ENCODE data around the gene COL25A1.

COL25A1 gene

DNA sequence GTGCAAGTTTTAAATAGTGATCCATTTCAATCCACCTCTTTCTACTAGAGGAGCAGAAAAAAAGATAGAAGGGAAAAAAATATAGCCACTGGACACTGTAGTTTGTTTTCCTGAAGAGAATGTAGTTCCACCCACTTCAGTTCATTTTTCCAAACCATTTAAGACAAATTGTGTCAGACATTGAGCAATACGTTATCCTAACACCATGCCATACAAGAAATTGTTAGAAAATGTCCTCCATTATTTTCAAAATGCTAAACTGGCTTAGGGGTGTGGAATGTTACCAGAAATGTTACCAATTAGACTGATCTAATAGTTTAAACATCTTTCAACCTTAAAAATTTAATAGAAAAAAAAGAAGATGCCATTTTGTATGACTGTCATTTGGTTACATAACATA lies 491.0 kb downstream of the COL25A1 start:
- no peak for DNase-seq (ENCODE audit: low spot score)

DNA sequence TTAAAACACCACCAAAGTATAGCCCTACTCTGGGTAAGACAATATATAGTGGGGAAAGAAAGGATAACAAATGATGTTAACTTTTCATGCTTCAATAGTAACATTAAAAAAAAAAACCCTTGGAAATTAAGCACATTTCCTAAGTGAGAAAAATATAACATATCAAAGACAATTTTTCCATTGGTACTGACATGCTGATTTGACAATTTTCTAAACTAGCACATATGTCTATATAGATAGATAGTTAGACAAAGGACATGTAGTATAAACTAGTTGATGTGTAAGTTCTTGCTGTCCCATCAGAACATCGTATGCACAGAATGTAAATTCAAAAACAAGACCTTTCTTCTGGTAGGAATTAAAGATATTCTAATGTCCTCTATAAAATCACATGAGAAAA lies 492.4 kb downstream of the COL25A1 start:
- no peak for DNase-seq (ENCODE audit: low spot score)

DNA sequence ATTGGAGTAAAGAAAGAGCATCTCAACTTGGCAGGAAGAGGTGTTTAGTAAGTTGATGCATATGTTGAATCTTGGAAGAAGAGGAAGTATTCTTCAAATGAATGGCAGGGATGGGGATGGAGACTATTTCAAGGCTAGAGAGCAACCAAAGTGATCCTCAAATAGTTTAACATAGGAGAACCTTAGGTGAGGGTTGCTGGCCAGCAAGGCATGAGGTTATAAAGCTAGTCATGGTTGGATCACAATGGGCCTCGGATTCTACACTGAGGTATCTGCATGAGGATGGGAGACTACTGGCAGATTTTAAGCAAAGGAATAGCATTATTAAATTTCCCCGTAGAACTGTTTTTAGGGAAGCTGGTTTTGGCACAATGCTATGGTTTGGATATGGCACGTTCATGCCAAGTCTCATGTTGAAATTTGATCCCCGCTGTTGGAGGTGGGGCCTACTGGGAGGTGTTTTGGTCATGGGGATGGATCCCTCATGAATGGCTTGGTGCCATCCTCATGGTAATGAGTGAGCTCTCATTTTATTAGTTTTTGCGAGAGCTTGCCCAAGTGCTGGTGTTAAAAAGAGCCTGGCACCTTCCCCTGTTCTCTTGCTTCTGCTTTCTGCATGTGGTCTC lies 497.7 kb downstream of the COL25A1 start:
- DNase-seq (ENCODE audit: low spot score), result no peak

DNA sequence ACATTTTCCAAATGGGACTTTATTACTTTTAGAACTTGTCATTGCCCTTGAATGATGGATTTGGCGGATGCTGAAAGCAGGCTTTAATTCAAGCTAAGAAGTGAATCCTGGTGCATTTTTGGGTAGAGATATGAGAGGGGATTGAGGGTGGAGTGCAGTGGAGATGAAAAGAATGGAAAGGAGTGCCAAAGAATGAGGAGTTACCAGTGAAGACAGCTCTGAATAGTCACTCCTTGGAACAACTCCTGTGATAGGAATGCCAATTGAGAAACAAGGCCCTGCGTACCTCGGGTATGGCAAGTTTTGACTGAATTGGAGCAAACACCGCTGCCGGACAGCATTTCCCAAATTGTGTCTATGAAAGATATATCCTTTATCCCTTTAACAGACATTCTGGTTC lies 503.2 kb downstream of the COL25A1 start:
- no peak for DNase-seq (ENCODE audit: low spot score)

DNA sequence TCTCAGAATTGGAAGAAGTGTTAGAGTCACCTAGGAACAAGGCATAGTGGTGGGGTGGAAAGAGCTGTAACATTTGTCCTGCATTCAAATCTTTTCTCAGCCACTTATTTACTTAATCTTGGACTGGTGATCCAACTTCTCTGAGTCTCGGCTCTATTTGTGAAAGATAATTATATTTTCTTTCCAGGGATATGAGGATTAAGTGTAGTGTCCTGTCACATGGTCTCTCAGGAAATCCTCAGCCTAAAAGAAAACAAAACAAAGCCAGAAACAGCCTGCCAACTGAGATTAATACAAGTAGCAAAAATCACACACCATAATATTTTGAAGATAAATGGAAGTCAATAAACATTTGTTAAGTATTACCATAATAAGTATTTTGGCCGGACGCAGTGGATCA lies 506.3 kb downstream of the COL25A1 start:
- DNase-seq (ENCODE audit: low spot score), result no peak

DNA sequence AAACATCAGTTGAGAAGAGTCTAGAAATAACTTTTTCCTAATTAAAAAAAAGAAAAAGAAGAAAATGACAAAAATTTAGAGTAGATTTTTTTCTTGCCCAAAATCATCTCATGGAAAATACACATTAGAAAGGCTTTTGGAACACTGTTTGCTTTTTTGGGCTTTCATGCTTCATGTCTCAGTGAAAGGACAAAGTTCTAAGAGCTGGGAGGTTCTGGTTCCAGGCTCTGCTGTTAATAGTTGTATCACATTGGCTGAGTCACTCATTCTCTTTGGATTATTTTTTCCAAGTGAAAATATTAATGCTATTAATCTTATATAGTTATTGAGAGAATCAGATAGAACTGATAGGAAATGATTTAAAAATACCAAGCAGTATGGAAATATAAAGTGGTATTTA lies 506.7 kb downstream of the COL25A1 start:
- no peak for DNase-seq (ENCODE audit: low spot score)

DNA sequence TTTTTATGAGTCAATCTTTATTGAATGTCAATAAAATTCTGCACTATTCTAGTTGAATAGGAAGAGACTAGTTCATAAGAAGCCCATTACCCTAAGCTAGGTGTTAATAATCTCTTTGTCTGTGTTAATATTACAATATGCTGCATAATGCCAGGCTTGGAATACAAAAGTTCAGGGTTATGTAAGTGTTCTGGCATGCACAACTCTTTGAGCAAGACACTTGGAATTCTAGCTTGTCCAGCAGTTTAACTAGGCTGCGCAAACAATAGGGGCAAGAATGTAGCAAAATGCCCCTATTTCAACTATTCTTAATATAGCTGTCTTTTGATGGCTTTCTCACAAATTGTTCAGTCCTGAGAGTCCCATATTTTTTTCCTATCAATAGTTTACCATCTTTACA lies 508.3 kb downstream of the COL25A1 start:
- no peak for DNase-seq (ENCODE audit: low spot score)

DNA sequence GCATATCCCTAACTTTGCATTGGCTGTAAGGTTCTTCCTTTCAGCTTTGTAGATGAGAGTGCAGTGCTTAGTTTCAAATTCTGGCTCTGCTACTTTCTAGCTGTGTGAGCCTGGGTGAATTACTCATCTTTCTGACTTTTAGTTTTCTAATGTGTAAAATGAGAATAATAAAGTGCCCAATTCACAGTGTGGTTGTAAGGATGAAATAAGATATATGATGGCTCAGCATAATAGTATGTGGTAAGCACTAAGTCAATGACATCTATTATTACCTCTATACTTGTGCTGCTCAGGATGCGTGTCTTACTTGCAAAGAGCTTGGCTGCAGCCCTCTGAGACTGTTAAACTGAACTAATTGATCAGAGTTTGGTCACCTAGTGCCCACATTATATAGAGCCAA lies 509.0 kb downstream of the COL25A1 start:
- no peak for DNase-seq (ENCODE audit: low spot score)

DNA sequence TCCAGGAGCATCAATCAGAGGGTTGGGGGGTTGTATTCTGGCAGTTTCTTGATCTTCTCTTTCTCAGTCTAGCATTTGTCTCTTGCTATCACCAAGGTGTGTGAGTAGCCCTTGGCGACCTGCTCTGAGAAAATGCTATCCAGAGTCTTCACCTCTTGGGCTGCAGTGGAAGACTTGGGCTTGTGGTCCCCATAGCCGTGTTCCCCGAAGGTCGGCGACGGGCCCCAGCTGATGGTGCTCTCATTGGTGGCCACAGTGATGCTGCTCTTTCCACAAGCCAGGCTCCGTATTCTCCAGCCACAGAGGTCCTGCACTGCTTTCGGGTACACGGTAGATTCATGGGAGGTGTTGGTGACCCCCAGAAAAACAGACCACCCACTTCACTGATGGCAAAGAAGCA lies 513.7 kb downstream of the COL25A1 start:
- no peak for DNase-seq (ENCODE audit: low spot score)

DNA sequence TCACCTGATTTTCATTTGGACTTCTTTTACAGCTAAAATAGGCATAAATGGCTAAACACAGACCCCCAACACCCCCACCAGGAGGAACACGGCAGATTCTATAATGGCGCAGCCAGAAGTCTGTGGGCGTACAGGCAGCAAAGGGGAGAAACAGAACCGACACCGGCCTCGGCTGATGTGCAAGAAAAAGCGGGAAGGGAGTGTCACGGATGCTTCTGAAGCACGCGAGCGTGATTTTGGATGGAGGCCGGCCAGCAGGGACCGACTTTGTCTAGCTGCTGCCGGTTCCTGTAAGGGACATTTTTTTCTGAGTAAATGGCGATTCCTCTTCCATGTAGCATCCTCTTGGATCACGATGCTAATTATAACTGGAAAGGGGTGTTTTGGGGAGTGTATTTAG lies 514.7 kb downstream of the COL25A1 start:
- no peak for DNase-seq (ENCODE audit: low spot score)

DNA sequence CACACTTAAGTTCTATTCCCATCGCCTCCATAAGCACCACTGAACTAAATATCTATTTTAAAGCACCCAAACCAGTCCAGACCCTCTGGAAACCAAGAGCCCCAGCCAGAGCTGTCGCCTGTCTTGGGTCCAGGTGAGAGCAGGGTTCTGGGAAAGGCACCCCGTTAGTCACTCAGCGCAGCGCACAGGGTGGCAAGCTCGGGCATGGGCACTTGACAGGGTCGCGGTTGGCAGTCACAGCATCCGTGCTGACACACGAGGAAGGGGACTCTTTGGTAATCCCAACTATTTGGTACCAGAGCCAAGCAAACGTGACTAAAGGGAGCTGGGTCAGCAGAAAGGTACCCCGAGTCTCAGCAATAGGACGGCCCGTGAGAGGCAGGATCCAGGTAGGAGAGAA lies 515.4 kb downstream of the COL25A1 start:
- DNase-seq (ENCODE audit: low spot score), result no peak

DNA sequence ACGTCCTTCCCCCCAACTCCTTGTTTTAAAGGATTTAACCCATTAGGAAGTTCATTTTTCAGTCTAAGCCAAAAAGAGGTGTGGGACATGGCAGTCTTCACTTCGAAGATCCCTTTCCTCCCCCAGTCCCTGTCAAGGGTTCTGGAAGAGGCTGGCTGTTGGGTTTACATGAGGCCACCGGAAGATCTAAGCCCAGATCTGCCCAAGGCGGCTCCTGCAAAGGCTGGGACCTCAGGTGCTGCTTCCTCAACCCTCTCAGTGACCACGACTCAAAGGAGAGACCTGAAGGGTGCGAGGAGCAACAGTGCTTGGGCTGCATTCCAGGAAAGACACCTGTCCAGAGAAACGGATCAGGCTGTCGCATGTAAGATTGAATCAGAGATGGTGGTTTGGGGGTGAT lies 516.1 kb downstream of the COL25A1 start:
- DNase-seq (ENCODE audit: low spot score), result no peak

DNA sequence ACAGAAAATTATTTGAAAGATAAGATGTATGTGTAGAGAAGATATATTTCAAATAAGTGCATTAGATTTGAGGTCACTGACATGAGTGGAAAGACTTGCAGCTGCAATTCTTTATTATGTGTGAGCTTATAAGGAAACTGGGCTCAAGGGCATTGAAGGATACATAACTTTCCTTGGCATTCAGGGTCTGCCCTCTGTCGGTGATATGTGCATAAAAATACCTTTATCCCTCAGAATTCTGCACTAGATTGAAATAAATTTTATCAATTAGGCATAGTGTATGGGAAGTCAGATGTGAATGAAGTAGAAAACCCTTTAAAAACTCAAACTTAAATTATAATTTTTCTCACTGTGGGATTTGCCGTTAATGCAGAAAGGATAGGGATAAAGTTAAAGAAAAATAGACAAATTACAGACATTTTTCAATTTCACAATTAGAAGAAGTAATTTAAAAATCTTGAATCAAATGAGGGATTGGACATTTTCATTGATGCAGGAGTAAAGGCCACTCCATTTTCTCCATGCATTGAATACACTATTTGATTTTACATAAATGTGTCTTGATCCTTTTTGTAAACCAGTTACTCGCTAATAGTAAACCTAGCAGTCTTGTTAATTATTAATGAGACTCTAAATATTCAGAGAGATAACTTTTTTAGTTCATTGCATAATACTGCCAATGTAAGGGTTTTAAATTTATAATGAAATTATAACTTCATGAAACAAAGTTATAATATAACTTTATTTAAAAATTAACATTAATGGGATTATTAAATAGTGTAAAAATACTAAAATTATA lies 518.6 kb downstream of the COL25A1 start:
- DNase-seq (ENCODE audit: low spot score), result no peak

DNA sequence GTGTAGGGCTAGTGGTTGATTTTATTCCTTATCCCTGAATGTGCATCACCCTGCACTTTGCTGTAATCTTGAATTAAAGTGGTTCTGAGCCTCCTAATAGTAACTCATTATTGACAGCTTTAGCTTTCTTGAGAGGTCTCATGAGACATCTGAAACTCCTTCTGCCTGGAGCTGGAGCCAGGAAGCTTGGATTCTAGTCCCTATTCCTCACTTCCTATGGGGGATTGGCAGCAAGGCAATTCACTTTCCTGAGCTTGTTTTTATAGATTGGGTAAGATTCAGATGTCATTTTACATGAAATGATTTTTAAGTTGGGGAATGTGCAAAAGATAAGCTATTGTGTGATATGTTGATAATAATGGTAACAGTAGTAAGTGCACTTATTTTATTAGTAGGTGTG lies 522.5 kb downstream of the COL25A1 start:
- no peak for DNase-seq (ENCODE audit: low spot score)

DNA sequence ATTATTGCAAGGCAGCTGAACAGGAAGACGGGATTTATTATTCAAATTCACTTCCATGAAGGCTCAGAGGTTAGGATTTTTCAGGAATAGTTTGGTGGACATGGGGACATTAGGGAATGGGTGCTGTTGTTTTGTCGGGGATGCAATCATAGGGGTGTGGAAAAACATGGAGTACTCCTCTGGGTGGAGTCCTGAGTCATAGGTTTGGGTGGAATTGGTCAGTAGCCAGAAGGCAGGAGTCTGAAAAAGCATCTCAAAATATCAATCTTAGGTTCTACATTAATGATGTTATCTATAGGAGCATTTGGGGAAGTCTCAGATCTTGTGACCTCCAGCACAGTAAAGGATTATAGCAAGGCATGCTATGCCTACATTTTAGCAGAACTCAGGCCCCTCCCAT lies 525.1 kb downstream of the COL25A1 start:
- DNase-seq (ENCODE audit: low spot score), result no peak

DNA sequence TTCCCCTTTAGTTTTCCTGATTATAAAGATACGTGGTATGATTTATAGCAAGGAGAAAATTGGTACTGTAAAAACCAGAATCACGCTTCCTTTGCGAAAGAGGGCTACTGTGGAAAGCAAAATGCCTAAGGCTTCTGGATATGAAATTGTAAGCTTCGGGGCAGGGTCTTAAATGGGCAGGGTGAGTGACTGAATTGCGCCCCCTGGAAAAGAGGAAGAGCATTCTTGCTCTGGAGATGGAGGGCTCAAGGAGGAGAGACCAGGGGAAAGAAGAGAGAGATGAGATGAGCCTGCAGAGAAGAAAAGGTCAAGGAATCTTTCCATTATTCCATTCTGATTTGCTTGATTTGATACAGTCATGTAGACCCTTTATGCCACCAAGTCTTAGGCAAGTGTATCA lies 526.5 kb downstream of the COL25A1 start:
- no peak for DNase-seq (ENCODE audit: low spot score)

DNA sequence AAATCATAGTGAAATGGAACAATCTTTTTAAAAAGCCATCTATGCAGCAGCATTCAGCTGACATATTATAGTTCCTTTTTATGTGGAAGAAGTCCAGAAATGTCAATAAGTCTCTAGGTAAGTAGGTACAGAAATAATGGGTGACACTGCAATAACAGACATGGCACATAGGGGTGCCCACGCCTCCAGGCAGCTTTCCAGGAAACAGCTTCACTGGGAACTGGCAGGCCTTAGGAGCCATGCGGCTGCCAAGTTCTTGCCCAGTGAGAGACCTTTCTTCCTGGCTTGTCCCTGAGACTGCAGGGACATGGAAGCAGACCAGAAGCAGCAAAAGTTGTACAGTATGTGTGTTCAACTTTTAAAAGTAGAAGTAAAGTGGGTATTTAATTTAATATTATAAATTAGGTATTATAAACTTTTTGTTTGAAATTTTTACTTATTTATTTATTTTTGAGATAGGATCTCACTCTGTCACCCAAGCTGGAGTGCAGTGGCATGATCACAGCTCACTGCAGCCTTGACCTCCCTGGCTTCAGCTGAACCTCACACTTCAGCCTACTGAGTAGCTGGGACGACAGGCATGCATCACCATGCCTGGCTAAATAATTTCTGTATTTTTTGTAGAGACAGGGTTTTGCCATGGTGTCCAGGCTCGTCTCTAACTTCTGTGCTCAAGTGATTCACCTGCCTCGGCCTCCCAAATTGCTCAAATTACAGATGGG lies 527.5 kb downstream of the COL25A1 start:
- DNase-seq (ENCODE audit: low spot score), result no peak

DNA sequence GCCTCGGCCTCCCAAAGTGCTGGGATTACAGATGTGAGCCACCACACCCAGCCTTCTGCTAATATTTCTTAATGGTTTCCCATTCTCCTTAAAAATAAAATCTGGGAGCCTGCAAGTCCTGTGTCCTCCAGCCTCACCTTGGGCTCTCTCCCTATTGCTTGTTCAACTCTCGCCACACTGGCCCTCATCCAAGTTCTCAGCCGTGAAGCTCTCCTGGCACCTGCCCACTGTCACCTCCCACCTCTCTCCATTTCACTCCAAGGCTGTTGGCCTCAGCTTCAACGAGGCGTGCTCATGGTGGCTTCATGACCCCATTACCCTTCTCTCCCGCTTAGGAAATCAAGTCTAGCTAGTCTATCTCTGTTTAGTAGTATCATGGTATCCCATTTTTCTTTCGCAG lies 530.1 kb downstream of the COL25A1 start:
- DNase-seq (ENCODE audit: low spot score), result no peak

DNA sequence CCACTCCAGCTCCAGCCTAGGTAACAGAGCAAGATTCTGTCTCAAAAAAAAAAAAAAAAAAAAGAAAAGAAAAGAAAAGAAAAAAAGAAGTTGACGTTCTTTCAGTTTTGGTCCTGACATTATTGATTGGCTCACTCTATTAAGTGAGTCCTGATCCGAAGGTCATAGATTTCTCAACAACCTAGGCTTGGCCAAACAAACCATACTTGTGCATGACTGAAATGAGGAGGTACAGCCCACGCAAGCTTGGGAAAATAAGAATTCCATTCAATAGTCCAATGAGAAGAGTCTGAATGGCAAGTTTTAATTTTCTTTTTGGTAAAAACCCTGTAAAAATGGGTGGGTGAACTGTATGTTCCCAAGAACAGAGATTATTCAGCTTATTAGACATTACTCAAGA lies 536.4 kb downstream of the COL25A1 start:
- DNase-seq (ENCODE audit: low spot score), result no peak

DNA sequence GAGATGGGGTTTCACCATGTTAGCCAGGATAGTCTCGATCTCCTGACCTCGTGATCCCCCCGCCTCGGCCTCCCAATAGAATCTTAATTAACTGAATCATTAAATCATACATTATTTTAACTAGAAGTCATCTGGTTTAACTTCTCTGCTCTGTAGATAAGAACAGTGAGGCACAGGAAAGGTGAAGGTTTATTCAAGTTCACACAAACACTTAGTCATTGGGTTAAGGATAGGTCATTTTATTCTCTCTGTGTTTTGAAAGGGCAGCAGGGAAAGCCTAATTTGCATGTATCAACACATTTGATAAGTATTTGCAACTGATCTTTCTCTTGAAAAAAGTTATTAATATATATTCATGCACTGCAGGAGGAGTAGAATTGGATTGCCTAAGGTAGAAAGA lies 538.5 kb downstream of the COL25A1 start:
- no peak for DNase-seq (ENCODE audit: low spot score)

DNA sequence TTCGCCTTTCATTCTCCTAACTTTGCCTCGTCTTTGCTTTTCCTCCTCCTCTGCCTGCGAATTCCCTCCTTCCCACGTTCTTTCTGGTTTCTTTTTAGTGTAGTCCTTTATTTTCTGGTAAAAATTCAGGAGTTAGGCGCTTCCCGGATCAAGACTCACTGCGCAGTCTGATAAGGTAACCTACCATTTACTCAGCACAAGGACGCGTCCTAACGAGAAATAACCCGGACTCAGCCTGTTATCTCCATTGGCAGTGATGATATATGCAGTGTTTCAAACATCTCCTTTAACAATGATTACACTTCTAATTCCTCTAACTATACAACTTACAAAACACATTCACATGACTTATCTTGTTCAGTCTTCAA lies 539.2 kb downstream of the COL25A1 start:
- no peak for DNase-seq (ENCODE audit: low spot score)

DNA sequence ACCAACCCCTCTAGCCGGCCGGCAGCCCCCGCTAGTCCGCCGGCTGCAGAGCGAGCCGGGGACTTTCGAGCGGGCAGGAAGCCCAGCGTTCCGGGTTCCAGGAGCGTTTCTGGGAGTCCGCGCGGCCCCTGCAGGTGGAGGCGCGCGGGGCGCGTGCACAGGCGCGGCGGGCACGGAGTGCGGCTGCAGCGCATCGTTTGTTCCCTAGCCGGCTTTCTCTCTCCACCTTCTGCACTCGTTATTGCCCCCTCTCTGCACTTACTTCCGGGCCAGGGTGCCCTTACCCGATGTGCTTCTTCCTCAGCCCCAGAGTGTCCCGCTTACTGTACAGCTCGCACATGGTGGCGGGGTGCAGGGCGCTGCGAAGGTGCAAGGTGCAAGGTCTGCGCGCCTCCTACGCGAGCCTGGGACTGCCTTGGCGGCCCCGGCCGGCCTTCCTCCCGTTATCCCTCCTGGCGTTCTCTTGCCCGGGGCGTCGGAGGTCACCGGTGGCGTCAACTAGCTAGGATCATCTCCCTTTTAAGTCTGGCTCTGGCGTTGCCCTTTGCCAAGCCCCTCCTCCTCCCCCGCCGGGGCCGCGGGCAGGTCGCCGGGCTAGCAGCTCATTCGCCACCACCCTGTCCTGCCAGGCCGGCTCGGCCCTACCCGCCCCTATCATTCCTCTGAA lies 539.8 kb downstream of the COL25A1 start, which contains the start of gene ETNPPL:
Gene ETNPPL (minus strand): TSS at position 495 of the 667 bp plus-strand sequence. CDS start 155 bp downstream, at position 340.
- DNase-seq (ENCODE audit: low spot score), result no peak

All from hematopoietic multipotent progenitor cell treated with erythropoietin and hydrocortisone succinate and interleukin-3 and kit ligand, for 15 days (in vitro differentiated cells).